HG02884 (cell line): ENCODE results near the gene SHTN1.

ENCODE experiments used
- ATAC-seq: cut with Tn5 transposase; IDR thresholded peaks from one replicate; pipeline ENCODE4 v1.9.1; 2021; ENCODE audit warnings: mild to moderate bottlenecking, moderate library complexity; ENCODE audit not compliant: unreplicated experiment

SHTN1 gene

GRCh38 chr10:116838143-116838725 is 166.8 kb downstream of the SHTN1 start:
- ATAC-seq, result peak; percentile 86

GRCh38 chr10:116836902-116837523 is 168.0 kb downstream of the SHTN1 start:
- ATAC-seq, result no peak

- ATAC-seq, result no peak
These were observed 168.9 kb downstream of the SHTN1 start for GRCh38 chr10:116836083-116836482.

GRCh38 chr10:116835658-116836057 is 169.3 kb downstream of the SHTN1 start:
- no peak for ATAC-seq

GRCh38 chr10:116833986-116834985 is 170.7 kb downstream of the SHTN1 start:
- ATAC-seq, result no peak

- ATAC-seq, result no peak
These were observed 173.2 kb downstream of the SHTN1 start for GRCh38 chr10:116831790-116832189.
